Lung (tissue), 12 donors: Measurements from ENCODE around the gene CHST11. TPM values are rescaled to one million over a fixed set of nuclear protein-coding genes. Genes with fewer than 3 reads are reported as not detected.

Experiments used
- ATAC-seq: fragments of 200-7000 bp; cut with Tn5 transposase; one replicate; pipeline ENCODE4 v1.9.1; 2020; ENCODE audit warnings: moderate number of reproducible peaks; ENCODE audit not compliant: insufficient read depth, low FRiP score
- DNase-seq, 3 donors: peaks; one replicate each; pipeline ENCODE4 v3.0.0-alpha.2; 2013 to 2017
- H3K27ac ChIP-seq, 2 donors: one replicate each; pipeline ENCODE4 v1.5.1; 2013; ENCODE audit warnings: mild to moderate bottlenecking in 2 of 2, moderate library complexity in 2 of 2, control low read depth in 1 of 2, inconsistent platforms in 1 of 2, low read depth in 1 of 2, low read length in 1 of 2
- H3K27me3 ChIP-seq, 3 donors: one replicate each; pipeline ENCODE4 v1.5.1; 2013; ENCODE audit warnings: low read length in 2 of 3; ENCODE audit not compliant: control insufficient read depth in 3 of 3, insufficient read depth in 3 of 3
- H3K36me3 ChIP-seq, 4 donors: one replicate each; pipeline ENCODE4 v1.5.1; 2013; ENCODE audit warnings: low read length in 4 of 4, mild to moderate bottlenecking in 1 of 4, moderate library complexity in 1 of 4; ENCODE audit not compliant: control insufficient read depth in 4 of 4, insufficient read depth in 4 of 4
- H3K4me1 ChIP-seq, 5 donors: one replicate each; pipeline ENCODE4 v1.5.1; 2013; ENCODE audit warnings: low read length in 5 of 5, mild to moderate bottlenecking in 2 of 5, moderate library complexity in 1 of 5; ENCODE audit not compliant: control insufficient read depth in 5 of 5, insufficient read depth in 5 of 5
- H3K4me3 ChIP-seq: one replicate; pipeline ENCODE4 v1.5.1; 2013; ENCODE audit warnings: mild to moderate bottlenecking, control low read depth, moderate library complexity
- H3K9ac ChIP-seq, 2 donors: one replicate each; pipeline ENCODE4 v1.5.1; 2013; ENCODE audit warnings: low read length in 2 of 2, control low read depth in 1 of 2; ENCODE audit not compliant: insufficient read depth in 1 of 2
- H3K9me3 ChIP-seq, 4 donors: one replicate each; pipeline ENCODE4 v1.5.1; 2013; ENCODE audit warnings: low read length in 3 of 4, mild to moderate bottlenecking in 1 of 4, moderate library complexity in 1 of 4; ENCODE audit not compliant: control insufficient read depth in 4 of 4, insufficient read depth in 3 of 4
- WGBS, 2 donors: extraction: QIAGEN DNeasy Blood & Tissue Kit; methylation state at CpG; one replicate each; pipeline ENCODE4 v1.1.7; 2013; 5-methylcytosine and 5-hydroxymethylcytosine counted together
- polyA plus RNA-seq, 2 donors: library from polyadenylated mRNA; stranded (reverse); fragments of 200-250 nt; gene quantifications; one replicate each; pipeline ENCODE4 v1.2.1, GENCODE V29; 2013
- total RNA-seq, 2 donors: library from RNA; depleted of rRNA in 1 of 2; stranded (reverse); fragments of >200 nt in 1 of 2; gene quantifications; one replicate each; pipeline ENCODE4 v1.2.1, GENCODE V29; 2014 to 2021
- TF ChIP-seq, protein P1 (sequence below): IDR thresholded peaks from 2 replicates; pipeline ENCODE4 v1.5.1; 2012; ENCODE audit warnings: mild to moderate bottlenecking; ENCODE audit errors: control extremely low read depth, extremely low read depth
- donor health status: control.
- donor health status: control.
- donor health status: Bipolar disorder and iron deficiency.
- donor health status: healthy.
- donor health status: DM: yes; HTN: yes; CAD: no.

Gene CHST11
- total and polyA plus RNA-seq, 4 donors = 9.0 to 63.2 (median 27.7) TPM

DNA sequence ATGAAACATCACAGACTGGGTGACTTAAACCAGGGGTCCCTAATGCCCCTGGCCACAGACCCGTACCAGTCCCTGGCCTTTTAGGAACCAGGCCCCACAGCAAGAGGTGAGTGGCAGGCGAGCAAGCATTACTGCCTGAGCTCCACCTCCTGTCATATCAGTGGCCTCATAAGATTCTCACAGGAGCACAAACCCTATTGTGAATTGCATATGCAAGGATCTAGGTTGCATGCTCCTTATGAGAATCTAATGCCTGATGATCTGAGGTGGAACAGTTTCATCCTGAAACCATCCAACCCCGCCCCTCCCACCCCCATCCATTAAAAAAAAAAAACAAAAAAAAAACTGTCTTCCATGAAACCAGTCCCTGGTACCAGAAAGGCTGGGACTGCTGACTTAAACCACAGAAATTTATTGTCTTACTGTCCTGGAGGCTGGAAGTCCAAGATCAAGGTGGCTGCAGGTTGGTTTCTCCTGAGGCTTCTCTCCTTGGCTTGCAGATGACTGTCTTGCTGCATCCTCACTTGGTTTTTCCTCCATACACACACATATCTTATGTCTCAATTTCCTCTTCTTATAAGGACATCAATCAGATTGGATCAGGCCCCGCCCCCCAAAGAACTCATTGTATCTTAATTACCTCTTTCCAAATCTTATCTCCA is 235.9 kb downstream of the CHST11 start:
- H3K27me3 ChIP-seq = no peaks in the 10 kb centered on the region
- no peak overlapping the region for H3K4me3 ChIP-seq
- TF ChIP-seq, protein P1, sequence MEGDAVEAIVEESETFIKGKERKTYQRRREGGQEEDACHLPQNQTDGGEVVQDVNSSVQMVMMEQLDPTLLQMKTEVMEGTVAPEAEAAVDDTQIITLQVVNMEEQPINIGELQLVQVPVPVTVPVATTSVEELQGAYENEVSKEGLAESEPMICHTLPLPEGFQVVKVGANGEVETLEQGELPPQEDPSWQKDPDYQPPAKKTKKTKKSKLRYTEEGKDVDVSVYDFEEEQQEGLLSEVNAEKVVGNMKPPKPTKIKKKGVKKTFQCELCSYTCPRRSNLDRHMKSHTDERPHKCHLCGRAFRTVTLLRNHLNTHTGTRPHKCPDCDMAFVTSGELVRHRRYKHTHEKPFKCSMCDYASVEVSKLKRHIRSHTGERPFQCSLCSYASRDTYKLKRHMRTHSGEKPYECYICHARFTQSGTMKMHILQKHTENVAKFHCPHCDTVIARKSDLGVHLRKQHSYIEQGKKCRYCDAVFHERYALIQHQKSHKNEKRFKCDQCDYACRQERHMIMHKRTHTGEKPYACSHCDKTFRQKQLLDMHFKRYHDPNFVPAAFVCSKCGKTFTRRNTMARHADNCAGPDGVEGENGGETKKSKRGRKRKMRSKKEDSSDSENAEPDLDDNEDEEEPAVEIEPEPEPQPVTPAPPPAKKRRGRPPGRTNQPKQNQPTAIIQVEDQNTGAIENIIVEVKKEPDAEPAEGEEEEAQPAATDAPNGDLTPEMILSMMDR = no peak
- no peak overlapping the region for H3K9ac ChIP-seq
- no peak overlapping the region for H3K27ac ChIP-seq
- peaks cover 0 to 12% (median 7%) of the 10 kb centered on the region in 5 donors for H3K4me1 ChIP-seq
- ATAC-seq (no peak), DNase-seq (no peak)
- 85 to 99% methylated on average over 4 of the region's 4 CpGs for WGBS, 2 donors
- H3K9me3 ChIP-seq = no peaks in the 10 kb centered on the region
- H3K36me3 ChIP-seq = peaks cover 0 to 1% (median 0%) of the 10 kb centered on the region in 4 donors

DNA sequence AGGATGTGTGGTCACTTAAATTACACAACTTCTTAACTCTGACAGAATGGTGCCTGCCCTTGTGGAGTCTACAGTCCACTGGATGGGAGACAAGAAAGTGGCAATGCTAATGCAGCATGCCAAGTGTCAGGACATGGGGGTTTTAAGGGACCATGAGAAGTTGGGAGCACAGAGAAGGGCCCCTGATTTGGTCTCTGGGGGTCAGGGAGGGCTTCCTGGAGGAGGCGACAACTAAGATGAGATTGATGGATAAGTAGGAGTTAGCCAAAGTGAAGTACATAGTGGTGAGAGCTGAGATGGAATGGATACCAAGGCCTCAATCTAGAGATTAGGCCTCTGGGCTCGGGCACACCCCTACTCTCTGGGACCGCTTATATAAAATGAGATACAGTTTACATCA is 236.7 kb downstream of the CHST11 start:
- H3K9me3 ChIP-seq = no peaks in the 10 kb centered on the region
- ATAC-seq = no peak
- H3K4me1 ChIP-seq = peaks cover 0 to 12% (median 7%) of the 10 kb centered on the region in 5 donors
- H3K27me3 ChIP-seq = no peaks in the 10 kb centered on the region
- H3K36me3 ChIP-seq = peaks cover 0 to 1% (median 0%) of the 10 kb centered on the region in 4 donors
- WGBS, 2 donors = 96 to 99% methylated on average over 3 of the region's 3 CpGs
- no peak overlapping the region for H3K27ac ChIP-seq
- no peak for DNase-seq
- no peak overlapping the region for H3K4me3 ChIP-seq
- TF ChIP-seq, protein P1 = no peak
- H3K9ac ChIP-seq = no peak overlapping the region

DNA sequence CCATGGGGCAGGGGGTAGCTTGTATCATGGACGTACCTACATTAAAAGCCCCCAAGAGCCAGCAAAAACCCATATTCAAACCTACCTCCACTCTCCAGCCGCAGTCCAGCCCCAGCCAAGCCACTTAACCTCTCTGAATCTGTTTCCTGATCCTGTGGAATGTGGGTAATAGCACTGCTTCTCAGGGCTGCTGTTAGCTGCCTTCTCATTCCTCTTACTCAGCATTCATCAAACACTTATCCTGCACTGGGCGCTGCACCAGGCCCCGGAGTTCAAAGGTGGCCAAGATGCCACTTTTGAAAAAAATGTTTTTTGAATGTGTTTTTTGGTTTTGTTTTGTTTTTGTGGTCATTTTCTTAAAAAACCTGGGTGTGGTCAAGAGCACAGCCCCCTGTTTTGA is 237.4 kb downstream of the CHST11 start:
- ATAC-seq (peak; percentile 78), DNase-seq (peak in 1 of 3 donors; percentile 42)
- TF ChIP-seq, protein P1 = no peak
- Histone ChIP-seq H3K4me1 (peaks cover 0 to 12% (median 7%) of the 10 kb centered on the region in 5 donors), H3K9me3 (no peaks in the 10 kb centered on the region), H3K27me3 (no peaks in the 10 kb centered on the region), H3K27ac (no peak overlapping the region), H3K4me3 (no peak overlapping the region), H3K36me3 (peaks cover 0 to 1% (median 0%) of the 10 kb centered on the region in 4 donors), H3K9ac (no peak overlapping the region)
- 62 to 85% methylated on average over 4 of the region's 4 CpGs for WGBS, 2 donors
